Activated CD4-positive, alpha-beta T cell treated with anti-CD3 and anti-CD28 coated beads, Interleukin-2, amount 50 U/mL, for 16 hours (primary cell): ENCODE measurements around the gene GDPD1.
"Not testable (repeated sequence)": the region's sequence is repeated elsewhere in the genome, so short reads cannot be mapped to it uniquely, and the experiment has no call there.

ENCODE experiments used
- DNase-seq: peaks from one replicate; pipeline ENCODE4 v3.0.0-alpha.2; 2020

Gene GDPD1

DNA sequence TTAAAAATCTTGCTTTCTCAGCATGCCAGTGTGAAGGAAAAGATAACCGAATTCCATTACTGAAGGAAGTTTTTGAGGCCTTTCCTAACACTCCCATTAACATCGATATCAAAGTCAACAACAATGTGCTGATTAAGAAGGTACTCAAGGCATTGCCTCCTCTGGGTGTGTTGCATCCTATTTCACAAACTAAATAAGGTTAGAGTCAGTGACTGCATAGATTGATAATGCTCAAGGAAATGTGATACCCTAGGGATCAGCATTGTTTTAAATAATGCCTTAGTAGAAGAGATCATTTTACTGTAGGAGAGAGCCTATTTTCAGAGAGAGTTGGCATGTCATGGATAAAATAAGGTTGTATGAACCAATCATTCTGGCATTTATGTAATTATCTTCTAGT is 36.8 kb downstream of the GDPD1 start:
- no peak for DNase-seq

DNA sequence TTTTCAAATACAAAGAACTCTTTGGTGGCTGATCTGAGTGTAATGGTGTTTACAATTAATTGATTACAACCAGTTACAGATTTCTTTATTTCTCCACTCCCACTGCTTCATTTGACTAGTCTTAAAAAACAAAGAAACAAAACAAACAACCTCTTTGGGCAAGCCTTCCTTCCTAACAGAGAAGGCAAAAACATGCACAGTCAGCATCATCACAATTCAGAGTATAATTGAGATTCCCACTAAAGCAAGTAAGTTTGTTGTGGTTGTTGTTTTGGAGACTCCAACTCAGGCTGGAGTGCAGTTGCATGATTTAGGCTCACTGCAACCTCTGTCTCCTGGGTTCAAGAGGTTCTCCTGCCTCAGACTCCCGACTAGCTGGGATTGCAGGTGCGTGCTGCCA is 40.4 kb downstream of the GDPD1 start:
- no peak for DNase-seq

DNA sequence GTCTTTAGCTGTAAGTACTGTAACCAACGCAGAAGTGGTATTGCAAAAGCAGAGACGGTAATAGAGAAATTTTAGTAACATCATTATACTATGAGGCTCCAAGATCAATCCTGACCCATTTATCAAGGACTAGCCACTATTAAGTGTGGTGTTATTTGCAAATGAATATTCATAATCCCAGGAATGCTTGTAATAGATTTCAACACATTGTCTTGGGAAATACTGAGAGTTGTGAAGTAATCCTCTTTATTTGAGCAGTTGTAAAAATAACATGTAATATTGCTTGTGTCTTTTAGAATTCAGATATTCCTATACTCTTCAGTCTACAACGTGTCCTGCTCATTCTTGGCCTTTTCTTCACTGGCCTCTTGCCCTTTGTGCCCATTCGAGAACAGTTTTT is 46.4 kb downstream of the GDPD1 start:
- DNase-seq: no peak

DNA sequence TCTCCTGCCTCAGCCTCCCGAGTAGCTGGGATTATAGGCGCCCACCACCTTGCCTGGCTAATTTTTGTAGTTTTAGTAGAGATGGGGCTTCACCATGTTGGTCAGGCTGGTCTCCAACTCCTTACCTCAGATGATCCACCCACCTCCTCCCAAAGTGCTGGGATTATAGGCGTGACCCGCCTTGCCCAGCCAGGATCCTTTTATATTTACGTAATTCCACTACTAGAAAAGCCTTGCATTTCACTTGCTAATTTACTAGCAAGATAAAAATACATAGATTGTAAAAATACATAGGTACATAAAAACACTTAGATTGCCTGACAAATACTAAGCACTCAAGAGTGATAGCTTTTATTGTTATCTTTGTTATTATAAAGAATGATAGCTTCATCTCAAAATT is 47.5 kb downstream of the GDPD1 start:
- DNase-seq: no peak

DNA sequence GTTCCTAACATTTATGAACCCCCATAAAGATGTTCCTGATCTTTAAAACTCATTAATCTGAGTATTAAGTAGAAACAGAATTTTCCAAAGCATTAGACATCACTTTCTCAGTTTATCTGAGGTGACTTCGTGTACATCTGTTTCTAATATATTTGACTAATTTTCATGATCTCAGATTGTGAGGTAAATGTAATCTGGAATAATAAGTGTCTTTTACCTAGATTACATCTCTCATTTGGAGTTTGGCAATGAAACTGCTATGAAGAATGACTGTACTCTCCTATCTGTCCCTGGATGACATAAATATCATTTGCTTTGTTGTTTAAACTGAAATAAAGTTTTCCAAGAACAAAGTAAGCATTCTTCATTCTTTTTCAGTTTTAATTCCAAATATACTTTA is 55.3 kb downstream of the GDPD1 start:
- no peak for DNase-seq

DNA sequence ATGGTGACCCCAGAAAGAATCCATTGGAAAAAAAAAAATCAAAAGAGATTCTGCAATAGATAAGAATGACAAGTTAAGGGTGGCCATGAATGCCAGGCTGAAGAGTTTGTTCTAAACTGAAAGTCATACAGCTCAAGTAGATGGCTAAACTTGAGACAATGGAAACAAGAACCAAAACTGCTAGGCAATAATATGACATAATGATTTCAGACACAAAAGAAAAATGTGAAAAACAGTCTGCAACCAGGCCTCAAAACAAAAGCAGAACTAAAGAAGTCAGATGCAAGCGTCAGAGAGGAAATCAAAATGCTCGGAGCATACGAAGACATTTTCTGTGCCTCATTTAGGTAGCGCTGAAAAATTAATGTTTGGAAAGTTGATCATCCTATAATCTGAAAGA is 56.7 kb downstream of the GDPD1 start:
- DNase-seq: no peak

DNA sequence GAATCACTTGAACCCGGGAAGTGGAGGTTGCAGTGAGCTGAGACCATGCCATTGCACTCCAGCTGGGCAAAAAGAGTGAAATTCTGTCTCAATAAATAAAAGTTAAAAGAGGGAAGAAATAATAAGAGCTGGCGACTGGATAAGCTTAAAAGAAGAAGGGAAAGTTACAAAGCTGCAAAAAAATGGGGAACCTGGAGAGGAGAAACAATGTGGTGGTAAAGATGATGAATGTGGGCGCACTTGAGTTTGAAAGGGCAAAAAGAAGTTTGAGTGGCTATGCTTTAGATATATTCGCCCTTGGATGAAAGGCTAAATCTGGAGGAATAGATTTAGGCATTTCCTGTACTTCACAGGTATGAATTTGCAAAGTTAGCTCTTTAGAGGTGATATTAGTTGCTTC is 58.1 kb downstream of the GDPD1 start:
- no peak for DNase-seq

DNA sequence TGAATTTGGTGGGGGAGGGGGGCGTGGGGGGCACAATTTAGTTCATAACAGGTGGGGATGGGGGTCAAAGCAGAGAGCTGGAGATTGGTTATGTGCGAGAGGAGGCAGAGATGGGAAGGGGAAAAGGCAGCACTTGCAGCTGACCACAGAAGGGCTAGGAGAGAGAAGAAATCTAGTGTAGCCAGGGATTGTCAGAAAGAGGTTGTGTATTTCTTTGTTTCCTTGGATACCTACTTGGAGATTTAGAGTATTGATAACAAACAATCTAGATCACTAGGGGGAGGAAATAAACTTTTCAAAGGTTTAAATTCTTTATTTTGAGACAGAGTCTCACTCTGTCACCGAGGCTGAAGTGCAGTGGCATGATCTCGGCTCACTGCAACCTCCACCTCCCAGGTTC is 64.0 kb downstream of the GDPD1 start:
- no peak for DNase-seq

DNA sequence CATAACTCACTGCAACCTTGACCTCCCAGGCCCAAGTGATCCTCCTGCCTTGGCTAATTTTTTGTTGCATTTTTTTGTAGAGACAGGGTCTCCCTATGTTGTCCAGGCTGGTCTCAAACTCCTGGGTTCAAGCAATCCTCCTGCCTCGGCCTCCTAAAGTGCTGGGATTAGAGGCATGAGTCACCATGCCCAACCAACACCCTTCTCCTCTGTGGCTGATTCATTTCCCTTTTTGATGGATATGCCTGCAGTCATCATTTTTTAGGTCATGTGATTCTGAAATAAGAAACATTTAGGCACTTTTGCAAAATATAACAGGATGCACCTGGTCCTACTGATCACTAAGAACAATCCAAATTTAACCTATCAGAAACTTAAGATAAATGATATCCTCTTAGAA is 67.1 kb downstream of the GDPD1 start:
- DNase-seq: peak; percentile 15

DNA sequence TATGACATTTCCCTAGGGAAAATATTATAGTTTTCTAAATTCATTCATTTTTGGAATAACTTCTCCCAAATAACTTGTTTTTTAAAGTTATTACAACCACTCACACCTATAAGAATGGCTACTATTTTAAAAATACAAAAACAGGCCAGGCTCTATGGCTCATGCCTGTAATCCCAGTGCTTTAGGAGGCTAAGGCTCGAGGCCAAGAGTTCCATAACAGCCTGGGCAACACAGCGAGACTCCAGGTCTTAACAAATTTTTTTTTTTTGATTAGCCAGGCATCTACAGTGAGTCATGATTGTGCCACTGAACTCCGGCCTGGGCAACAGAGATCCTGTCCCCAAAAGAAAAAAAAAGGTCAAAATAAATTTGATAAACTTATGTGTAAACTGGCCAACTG is 67.6 kb downstream of the GDPD1 start:
- DNase-seq: no peak

DNA sequence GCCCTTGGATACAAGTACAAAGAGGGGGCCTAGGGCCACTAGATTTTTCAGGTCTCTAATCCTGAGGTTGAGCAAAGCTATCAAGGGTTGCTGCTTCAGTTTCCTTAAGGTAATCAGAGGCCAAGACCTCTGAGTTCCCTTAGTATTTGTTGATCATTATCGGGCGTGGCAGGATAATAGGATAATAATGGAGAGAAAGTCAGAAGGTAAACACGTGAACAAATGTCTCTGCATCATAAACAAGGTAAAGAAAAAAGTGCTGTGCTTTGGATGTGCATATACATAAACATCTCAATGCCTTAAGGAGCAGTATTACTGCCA is 69.6 kb downstream of the GDPD1 start:
- DNase-seq: no peak

DNA sequence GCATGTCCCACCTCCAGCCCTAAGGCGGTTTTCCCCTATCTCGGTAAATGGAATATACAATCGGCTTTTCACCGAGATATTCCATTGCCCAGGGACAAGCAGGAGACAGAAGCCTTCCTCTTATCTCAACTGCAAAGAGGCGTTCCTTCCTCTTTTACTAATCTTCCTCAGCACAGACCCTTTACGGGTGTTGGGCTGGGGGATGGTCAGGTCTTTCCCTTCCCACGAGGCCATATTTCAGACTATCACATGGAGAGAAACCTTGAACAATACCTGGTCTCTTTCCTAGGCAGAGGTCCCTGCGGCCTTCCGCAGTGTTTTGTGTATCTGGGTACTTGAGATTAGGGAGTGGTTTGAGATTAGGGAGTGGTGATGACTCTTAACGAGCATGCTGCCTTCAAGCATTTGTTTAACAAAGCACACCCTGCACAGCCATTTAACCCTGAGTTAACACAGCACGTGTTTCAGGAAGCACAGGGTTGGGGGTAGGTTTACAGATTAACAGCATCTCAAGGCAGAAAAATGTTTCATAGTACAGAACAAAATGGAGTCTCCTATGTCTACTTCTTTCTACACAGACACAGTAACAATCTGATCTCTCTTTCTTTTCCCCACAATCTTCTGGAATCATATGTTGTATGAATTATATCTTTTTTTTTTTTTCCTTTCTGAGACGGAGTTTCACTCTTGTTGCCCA is 70.1 kb downstream of the GDPD1 start:
- not testable (repeated sequence) for DNase-seq

DNA sequence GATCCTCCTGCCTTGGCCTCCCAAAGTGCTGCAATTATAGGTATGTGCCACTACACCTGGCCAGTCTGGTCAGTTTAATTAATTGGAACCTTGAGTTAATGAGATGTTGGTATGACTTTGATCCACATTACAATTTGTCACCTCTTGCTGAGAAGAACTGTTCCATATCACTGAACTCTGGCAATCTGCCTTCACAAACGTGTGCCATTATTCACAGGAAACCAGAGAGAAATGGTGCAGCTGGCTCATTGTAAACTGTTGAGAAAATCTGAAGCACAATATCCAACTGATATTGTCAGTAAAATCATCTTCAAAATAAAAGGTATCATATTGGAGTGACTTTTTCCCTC is 71.8 kb downstream of the GDPD1 start:
- DNase-seq: no peak

DNA sequence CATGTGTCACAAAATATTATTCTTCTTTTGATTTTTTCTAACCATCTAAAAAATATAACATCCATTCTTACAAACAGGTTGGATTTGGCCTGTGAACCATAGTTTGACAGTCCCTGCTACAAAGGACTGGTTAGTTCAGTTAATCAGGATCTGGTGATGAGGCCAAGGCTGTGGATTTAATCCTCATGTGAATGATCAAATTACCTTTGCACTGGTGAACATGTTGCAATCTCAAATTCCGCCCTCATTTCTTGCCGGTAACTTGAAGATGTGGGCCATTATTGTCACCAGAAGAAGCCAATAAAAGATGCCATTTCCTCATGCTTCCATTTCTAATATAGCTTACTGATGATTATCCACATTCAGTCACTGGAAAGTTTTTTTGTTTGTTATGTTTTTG is 75.9 kb downstream of the GDPD1 start:
- no peak for DNase-seq

DNA sequence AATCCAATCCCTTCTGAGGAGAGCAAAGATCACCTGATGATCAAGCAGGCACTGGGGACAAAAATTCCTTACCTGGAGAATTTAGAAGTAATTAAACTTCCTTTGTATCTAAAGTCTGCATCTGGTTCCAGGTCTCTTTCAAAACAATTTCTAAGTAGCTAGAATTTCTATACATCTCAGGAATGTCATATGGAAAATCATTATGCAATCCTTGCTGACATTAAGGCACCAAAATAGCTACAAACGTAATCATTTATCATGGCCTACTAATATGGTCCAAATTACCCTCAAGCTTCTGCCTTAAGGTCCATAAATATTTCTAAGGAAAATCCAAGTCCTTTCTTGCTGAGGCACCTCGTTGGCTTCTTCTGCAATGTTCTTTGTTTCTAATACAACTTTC is 78.2 kb downstream of the GDPD1 start:
- no peak for DNase-seq

DNA sequence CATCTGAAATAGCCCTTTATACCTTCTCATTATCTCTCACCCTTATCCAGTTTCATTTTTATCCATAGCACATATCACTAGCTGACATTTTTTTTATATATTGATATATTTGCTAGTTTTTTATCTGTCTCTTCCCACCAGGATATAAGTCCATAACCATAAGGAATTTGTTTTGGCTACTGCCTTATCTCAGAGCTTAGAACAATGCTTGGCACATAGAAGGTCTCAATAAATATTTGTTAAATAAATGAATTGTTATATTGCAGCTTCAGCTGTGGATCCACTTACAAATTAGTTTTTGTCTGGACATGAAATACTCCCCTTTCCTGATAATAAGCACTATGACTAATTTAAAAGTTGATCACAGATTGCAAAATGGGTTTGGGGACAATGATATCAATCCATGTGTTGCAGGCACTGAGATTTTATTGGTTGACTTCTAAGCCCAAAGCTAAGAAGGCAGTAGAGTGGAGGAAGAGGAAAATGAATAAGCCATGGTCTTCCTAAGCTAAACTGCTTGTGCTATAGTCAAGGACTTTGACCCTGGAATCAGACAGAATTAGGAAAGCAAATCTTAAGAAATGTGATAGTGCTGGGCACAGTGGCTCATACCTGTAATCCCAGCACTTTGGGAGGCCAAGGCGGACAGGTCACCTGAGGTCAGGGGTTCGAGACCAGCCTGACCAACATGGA is 79.2 kb downstream of the GDPD1 start:
- no peak for DNase-seq

DNA sequence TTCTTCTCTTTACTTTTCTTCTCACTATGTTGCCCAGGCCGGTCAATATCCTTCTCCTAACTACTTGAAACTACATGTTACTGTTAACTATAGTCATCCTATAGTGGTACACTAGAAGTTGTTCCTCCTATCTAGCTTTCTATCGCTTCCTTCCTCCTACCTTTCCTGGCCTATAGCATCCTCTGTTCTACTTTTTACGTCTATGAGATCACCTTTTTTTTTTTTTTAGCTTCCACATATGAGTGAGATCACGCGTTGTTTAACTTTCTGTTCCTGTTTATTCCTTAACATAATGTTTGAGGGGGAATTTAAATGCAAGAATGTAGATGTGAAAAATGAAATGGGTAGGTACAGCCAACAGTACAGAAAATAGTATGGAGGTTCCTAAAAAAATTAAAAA is 80.6 kb downstream of the GDPD1 start:
- no peak for DNase-seq

DNA sequence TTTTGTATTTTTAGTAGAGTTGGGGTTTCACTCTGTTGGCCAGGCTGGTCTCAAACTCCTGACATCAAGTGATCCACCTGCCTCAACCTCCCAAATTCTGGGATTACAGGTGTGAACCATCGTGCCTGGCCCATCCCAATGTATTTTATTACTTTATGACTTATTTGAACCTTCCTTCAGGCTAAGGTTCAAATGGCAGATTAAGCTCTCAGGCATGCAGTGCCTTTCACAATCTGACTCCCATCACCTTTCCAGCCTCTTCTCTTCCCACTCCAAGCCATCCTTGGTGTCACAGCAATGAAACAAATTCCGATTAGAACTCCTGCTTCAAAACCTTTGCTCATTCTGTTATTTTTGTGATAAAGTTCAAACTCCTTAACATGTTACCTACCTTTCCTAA is 84.5 kb downstream of the GDPD1 start:
- no peak for DNase-seq

DNA sequence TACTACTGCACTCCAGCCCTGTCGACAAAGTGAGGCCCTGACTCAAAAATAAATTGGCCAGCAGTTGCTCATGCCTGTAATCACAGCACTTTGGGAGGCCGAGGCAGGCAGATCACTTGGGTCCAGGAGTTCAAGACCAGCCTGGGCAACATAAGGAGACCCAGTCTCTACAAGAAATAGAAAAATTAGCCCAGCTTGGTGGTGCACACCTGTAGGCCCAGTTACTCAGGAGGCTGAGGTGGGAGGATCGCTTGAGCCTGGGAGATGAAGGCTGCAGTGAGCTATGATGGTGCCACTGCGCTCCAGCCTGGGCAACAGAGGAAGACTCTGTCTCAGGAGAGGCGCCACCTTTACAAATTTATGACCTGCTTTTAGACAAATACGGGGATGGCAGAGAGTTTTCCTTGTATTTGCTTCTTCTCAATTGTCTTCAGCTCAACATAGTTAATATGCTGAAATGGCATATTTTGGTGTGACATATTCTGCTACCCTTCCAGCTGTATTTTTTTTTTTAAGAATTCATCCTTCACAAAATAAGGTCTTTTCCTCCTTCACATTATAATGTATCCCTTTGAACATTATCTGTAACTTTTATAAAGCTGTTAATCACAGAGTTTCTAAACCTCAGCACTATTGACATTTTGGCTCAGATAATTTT is 90.1 kb downstream of the GDPD1 start:
- no peak for DNase-seq

DNA sequence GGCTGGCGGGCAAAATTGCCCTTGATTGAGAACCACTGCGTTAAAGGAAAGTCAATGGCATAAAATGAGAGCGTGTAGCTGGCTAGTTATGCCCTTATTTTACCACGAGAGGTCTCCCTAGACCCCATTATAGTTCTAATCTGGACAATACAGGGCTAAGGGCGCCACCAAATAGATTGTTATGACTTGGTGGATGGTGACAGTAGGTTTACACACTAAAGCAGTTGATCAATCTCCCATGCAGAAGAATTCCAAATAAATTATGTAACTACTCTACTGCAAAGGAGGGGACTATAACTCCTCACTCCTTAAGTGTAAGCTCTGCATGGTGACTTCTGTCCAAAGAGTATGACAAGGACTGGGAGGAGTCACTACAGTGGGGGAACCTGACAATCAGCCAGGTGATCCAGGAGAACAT is 90.7 kb downstream of the GDPD1 start:
- peak; percentile 85 for DNase-seq

DNA sequence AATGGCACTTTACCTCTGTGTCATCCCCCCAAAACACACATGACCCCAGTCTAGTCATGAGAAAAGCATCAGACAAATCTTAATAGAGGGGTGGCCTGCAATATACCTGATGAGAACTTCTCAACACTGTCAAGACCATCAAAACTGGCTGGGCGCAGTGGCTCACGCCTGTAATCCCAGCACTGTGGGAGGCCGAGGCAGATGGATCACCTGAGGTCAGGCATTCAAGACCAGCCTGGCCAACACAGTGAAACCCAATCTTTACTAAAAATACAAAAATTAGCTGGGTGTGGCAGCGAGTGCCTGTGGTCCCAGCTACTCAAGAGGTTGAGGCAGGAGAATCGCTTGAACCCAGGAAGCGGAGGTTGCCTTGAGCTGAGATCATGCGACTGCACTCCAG is 91.2 kb downstream of the GDPD1 start:
- DNase-seq: not testable (repeated sequence)

DNA sequence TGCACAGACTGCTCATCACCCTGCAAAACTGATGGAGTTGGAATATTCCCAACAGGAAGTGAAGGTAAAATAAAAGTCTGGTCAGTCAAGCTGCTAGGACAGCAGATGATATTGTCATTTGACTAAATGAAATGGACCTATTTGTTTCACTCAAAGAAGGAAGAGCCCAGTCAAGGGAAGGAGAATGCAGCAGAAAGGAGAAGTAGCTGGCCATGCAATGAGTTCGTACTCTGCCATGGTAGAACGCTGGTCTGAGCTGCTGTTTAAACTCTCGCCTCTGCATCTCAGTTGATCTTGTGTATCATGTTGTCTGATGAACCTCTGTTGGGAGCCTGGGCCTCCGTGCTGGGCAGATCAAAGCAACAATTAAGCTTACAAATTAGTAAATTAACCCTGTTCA is 95.6 kb downstream of the GDPD1 start:
- no peak for DNase-seq
